Measurements from ENCODE around the gene PDF. TPM values are rescaled to one million over a fixed set of nuclear protein-coding genes. Genes with fewer than 3 reads are reported as not detected.

The PDF gene
- total RNA-seq, 3 donors from 2014 or later: 13.9 to 20.2 (median 19.7) TPM

DNA sequence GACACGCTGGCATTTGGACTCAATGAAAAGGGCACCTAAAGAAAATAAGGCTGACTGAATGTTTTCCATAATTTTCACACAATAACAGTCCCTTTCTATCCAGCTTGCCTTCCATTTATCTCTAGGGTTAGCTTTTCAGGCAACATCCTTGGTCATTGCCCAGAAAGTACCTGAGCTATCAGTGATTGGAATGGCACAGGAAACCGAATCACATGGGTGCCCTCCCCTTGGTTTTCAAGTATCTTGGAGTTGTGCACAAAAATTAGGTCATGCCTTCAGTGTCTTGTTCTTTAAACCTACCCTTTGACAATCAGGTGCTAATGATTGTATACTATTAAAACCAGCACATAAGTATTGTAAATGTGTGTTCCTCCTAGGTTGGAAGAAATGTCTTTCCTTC lies 22.5 kb downstream of the PDF start:
- H3K27ac ChIP-seq: no peak overlapping the region
- H3K4me3 ChIP-seq: no peak overlapping the region
- TF ChIP-seq, protein P1, sequence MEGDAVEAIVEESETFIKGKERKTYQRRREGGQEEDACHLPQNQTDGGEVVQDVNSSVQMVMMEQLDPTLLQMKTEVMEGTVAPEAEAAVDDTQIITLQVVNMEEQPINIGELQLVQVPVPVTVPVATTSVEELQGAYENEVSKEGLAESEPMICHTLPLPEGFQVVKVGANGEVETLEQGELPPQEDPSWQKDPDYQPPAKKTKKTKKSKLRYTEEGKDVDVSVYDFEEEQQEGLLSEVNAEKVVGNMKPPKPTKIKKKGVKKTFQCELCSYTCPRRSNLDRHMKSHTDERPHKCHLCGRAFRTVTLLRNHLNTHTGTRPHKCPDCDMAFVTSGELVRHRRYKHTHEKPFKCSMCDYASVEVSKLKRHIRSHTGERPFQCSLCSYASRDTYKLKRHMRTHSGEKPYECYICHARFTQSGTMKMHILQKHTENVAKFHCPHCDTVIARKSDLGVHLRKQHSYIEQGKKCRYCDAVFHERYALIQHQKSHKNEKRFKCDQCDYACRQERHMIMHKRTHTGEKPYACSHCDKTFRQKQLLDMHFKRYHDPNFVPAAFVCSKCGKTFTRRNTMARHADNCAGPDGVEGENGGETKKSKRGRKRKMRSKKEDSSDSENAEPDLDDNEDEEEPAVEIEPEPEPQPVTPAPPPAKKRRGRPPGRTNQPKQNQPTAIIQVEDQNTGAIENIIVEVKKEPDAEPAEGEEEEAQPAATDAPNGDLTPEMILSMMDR (IDR thresholded peaks at IDR 0.05): no peak
- no peak for TF ChIP-seq POLR2AphosphoS5 (IDR thresholded peaks at IDR 0.05)
- no peak for TF ChIP-seq POLR2A (IDR thresholded peaks at IDR 0.05)
- no peaks in the 10 kb centered on the region for H3K36me3 ChIP-seq
- no peaks in the 10 kb centered on the region for H3K4me1 ChIP-seq
- H3K9me3 ChIP-seq: no peaks in the 10 kb centered on the region
- intact Hi-C loops (cut with DNase I; ENCODE audit: low total_unique reads): no loop called here
- no peaks in the 10 kb centered on the region for H3K27me3 ChIP-seq
- no peak for DNase-seq (ENCODE audit: low spot score in 2 of 2)

DNA sequence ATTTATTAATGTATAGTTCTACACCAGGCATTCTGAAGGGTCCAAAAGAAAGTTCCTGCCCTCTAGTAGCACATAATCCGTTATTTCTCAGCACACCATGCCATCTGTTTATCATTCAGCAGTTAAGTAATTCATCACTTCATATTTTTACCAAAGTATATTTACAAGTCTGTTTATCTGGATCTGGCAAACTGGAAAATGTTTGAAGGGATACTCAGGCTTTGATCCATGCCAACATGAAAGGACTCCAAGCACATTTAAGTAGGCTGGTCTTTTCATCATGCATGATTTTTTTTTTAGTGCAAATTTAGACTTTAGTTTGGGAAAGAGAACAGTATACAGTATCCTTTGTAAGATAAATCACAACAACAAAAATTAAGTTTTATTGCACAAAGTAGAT lies 23.3 kb downstream of the PDF start:
- intact Hi-C loops (cut with DNase I; ENCODE audit: low total_unique reads): no loop called here
- no peak for TF ChIP-seq POLR2AphosphoS5 (IDR thresholded peaks at IDR 0.05)
- no peak for TF ChIP-seq POLR2A (IDR thresholded peaks at IDR 0.05)
- TF ChIP-seq, protein P1 (IDR thresholded peaks at IDR 0.05): no peak
- no peaks in the 10 kb centered on the region for H3K27me3 ChIP-seq
- H3K9me3 ChIP-seq: no peaks in the 10 kb centered on the region
- H3K4me1 ChIP-seq: no peaks in the 10 kb centered on the region
- no peak overlapping the region for H3K27ac ChIP-seq
- DNase-seq (ENCODE audit: low spot score in 2 of 2): no peak
- no peaks in the 10 kb centered on the region for H3K36me3 ChIP-seq
- no peak overlapping the region for H3K4me3 ChIP-seq

DNA sequence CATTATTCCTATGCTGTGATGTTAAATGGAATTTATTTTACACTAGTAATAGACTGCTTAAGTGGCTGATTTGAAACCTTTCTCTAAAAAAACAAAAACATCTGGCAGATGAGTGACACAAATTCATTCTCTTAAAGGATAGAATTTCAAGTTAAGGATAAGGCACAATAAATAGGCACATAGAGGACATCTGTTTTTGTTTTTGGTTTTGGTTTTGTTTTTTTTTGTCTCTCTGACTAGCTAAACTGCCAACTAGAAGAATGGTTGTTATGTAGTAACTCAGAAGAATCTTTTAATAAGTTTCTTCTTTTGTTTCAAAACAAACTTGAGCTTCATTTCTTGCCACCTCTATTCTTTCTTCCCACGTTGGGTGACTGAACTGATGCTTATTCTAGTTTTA lies 24.4 kb downstream of the PDF start:
- TF ChIP-seq, protein P1 (IDR thresholded peaks at IDR 0.05): no peak
- no peak for TF ChIP-seq POLR2A (IDR thresholded peaks at IDR 0.05)
- no peak for TF ChIP-seq POLR2AphosphoS5 (IDR thresholded peaks at IDR 0.05)
- intact Hi-C loops (cut with DNase I; ENCODE audit: low total_unique reads): no loop called here
- Histone ChIP-seq H3K9me3 (no peaks in the 10 kb centered on the region), H3K4me3 (no peak overlapping the region), H3K27me3 (no peaks in the 10 kb centered on the region), H3K4me1 (no peaks in the 10 kb centered on the region), H3K36me3 (no peaks in the 10 kb centered on the region), H3K27ac (no peak overlapping the region)
- DNase-seq (ENCODE audit: low spot score in 2 of 2): no peak

DNA sequence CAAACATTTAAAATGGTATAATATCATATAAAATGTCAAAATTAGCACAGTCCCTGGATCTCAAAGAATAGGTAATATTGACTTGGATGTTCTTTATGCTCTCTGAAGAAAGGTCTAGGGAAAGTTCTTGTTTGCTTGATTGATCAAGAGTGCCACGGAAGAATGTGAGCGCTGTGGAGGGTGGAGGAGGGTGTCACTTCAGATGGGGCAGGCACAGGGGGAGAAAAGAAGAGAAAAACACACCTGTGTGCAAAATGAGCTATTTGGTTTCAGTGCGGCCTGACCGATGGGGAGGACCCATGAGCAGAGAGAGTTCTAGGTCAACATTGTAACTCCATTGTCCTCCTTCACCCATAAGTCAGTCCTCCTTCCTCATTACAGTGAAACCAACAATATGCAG lies 28.1 kb downstream of the PDF start:
- H3K4me3 ChIP-seq: no peak overlapping the region
- H3K36me3 ChIP-seq: no peaks in the 10 kb centered on the region
- no peak for DNase-seq (ENCODE audit: low spot score in 2 of 2)
- H3K27me3 ChIP-seq: no peaks in the 10 kb centered on the region
- H3K27ac ChIP-seq: no peak overlapping the region
- no peak for TF ChIP-seq POLR2A (IDR thresholded peaks at IDR 0.05)
- H3K9me3 ChIP-seq: no peaks in the 10 kb centered on the region
- H3K4me1 ChIP-seq: no peaks in the 10 kb centered on the region
- intact Hi-C loops (cut with DNase I; ENCODE audit: low total_unique reads): no loop called here

DNA sequence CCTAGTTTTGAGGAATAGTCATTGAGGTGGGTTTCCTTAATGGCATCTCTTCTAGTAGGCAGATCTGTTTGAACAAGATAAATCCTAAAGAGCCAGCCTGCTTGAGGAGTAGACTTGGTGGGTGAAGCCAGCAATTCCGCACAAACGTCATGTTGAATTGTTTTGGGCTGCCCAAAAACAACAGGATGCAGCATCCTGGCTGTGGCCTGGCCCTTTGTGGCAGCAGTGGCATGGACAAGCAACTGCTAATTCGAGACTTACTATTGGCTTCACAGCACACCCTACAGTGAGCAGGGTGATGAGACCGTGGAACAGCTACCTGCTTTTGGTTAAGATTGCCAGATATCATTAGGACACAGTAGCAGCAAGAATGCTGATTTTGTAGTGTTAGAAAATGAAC lies 28.5 kb downstream of the PDF start:
- DNase-seq (ENCODE audit: low spot score in 2 of 2): no peak
- no peak for TF ChIP-seq POLR2AphosphoS5 (IDR thresholded peaks at IDR 0.05)
- TF ChIP-seq, protein P1 (IDR thresholded peaks at IDR 0.05): no peak
- TF ChIP-seq POLR2A (IDR thresholded peaks at IDR 0.05): no peak
- Histone ChIP-seq H3K36me3 (no peaks in the 10 kb centered on the region), H3K27me3 (no peaks in the 10 kb centered on the region), H3K4me3 (no peak overlapping the region), H3K4me1 (no peaks in the 10 kb centered on the region), H3K27ac (peak overlapping the region in 1 of 2 donors; percentile 23), H3K9me3 (no peaks in the 10 kb centered on the region)
- intact Hi-C loops (cut with DNase I; ENCODE audit: low total_unique reads): no loop called here

DNA sequence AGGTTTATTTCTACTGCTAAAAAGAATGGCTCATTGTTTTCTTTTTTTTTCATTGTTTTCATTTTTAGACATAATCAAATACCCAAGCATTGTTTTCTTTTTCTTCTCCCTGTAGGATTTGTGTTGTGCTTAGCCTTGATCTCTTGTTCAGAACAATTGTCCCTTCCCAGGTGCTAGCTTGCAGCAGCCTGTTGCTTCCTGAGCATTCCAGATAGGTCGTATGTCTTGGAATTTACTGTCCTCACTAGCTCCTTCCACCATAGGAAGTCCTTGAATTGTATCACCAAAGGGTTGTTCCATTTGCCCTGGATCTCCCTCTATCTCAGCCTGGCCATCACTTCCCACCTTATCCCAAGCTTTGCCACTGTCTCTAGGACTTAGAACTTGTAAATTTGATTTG lies 29.2 kb downstream of the PDF start:
- no peak for DNase-seq (ENCODE audit: low spot score in 2 of 2)
- Histone ChIP-seq H3K4me3 (no peak overlapping the region), H3K27ac (no peak overlapping the region), H3K27me3 (no peaks in the 10 kb centered on the region), H3K4me1 (no peaks in the 10 kb centered on the region), H3K36me3 (no peaks in the 10 kb centered on the region), H3K9me3 (no peaks in the 10 kb centered on the region)
- intact Hi-C loops (cut with DNase I; ENCODE audit: low total_unique reads): no loop called here
- TF ChIP-seq, protein P1 (IDR thresholded peaks at IDR 0.05): no peak
- no peak for TF ChIP-seq POLR2A (IDR thresholded peaks at IDR 0.05)
- no peak for TF ChIP-seq POLR2AphosphoS5 (IDR thresholded peaks at IDR 0.05)

Data from breast epithelium (tissue), 4 donors.